Embryonic facial prominence (tissue), 1 donor: ENCODE data around the gene BCL7A.
A peak's percentile ranks its signal among the peaks of the same experiment; 100 is the strongest.

Source experiments
- DNase-seq: peaks from one replicate; pipeline ENCODE4 v3.0.0-alpha.2; 2016; ENCODE audit errors: extremely low spot score

BCL7A gene

DNA sequence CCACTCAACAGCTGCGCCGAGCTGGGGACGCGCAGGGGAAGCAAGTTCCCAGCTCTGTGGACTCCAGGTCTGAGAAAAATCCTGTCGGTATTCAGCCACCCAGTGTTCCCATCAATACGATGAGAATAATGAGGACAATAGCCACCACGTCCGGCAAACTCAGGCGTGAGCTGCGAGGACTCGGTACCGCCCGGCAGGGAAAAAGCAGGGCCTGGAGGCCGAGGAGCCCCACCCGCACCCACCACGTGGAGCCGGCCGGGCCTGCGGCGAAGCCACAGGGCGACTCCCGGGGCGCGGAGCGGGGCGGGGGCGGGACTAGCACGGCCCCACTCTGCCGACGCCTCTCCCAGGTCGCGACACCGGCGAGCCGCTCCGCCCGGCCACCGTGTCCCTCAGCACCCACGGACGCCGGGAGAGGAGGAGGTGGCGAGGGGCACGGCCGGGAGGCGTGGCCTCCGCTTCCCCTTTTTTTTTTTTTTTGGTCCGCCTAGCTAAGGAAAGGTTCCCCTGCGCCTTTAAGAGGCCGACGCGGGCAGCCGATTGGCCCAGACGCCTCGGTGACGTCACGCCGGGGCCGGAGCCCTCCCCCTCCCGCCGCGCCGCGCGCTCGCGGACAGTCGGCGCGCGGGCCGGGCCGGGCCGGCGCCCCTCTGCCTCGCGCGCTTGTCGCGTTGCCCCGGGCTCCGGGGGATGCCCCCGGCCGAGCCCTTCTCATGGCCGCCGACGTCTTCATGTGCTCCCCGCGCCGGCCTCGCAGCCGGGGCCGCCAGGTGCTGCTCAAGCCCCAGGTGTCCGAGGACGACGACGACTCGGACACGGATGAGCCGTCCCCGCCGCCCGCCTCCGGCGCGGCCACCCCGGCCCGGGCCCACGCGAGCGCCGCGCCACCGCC is 56.7 kb downstream of the BCL7A start, which contains the start of gene MLXIP:
Gene MLXIP, plus strand, starts transcription at position 616 of the 892 bp plus-strand sequence. Its CDS starts 98 bp downstream, at position 714.
- peak; percentile 83 for DNase-seq

- DNase-seq, result no peak
Measured at GRCh38 chr12:122079033-122079531, 57.4 kb downstream of the BCL7A start.

- DNase-seq, result no peak
Measured at GRCh38 chr12:122079532-122080081, 57.9 kb downstream of the BCL7A start.

DNA sequence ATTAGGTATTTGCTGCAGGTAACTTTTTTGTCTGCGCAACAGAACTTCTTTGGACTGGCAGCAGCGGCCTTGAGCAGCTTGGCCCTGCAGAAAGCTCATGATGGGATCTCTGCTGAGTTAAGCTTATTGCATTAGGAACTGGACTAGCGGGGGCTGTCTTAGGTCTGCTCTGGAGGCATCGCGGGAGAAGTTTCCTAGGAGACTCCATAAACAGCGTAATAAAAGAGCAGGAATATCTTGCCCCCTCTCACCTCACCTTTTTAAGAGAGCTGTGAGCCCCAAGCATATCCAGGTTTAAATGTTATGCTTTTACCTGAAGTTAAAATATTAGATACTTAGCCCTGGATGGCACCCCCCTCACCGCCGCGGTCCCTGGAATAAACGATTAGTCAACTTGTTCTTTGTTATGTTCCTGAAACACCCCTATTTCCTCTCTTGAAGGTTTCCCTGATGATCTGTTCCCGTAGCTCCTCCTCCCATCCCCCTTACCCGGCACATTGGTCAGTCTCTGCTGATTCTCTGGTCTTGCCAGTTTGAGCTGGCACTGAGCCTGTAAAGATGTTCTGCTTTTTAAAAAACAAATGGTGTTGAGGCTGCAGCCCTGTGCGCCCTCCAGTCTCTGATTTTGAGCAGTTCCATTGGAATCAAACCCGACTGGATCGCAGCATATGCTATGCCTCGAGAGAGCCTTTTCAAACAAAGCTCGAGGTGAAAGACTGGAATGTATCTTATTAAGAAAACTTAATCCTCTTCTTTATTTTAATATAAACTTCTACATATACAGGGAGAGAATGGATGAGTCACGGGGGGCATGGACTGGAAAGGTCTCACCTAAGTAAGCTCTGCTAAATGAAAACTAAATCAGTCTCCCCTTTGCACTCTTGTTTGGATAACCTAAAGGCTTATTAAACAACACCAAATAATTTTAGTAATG is 58.7 kb downstream of the BCL7A start:
- DNase-seq, result no peak

- DNase-seq, result no peak
Measured at GRCh38 chr12:122081083-122081696, 59.5 kb downstream of the BCL7A start.

DNA sequence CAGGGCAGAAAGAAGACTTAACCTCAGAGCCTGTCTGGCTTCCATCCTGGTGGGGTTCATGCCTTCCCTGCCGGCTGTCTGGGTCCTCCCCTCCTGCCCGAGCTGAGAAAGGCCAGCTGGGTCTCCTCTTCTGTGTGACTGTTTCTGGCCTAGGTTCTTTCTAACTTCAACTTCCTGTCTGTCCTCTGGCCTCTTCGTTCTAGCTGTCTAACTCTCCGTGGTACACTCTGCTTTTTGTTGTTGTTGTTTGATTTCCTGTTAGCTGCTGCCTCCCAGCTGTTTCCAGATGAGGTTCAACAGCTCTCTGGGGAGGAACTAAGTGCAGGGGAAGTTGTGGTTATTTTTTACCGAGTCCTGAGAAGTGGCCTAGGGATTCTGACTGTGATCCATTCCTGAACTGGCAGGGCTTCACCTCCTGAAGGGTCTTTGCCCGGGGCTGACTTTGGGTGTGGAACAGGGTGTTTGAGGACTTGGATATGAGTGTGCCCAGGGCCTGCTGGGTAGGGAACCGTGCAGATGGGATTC is 60.1 kb downstream of the BCL7A start:
- no peak for DNase-seq

GRCh38 chr12:122082621-122083356 is 61.1 kb downstream of the BCL7A start:
- DNase-seq, result no peak

GRCh38 chr12:122084857-122085405 is 63.2 kb downstream of the BCL7A start:
- DNase-seq, result no peak

DNA sequence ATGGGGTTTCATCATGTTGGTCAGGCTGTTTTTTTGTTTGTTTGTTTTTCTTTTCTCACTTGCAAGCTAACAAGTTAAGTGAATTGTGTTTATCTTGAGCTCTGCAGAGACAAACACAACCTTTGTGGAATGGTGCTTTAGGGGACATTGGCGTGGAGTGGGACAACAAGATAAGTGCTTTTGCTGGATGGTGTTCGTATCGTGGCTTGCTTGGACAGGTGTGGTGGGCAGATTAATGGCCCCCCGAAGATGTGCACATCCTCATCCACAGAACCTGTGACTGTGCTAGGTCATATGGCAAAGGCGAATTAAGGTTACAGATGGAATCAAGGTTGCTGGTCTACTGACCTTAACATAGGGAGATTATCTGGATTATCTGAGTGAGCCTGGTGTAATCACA is 63.9 kb downstream of the BCL7A start:
- no peak for DNase-seq

GRCh38 chr12:122086116-122086515 is 64.4 kb downstream of the BCL7A start:
- DNase-seq, result no peak

DNA sequence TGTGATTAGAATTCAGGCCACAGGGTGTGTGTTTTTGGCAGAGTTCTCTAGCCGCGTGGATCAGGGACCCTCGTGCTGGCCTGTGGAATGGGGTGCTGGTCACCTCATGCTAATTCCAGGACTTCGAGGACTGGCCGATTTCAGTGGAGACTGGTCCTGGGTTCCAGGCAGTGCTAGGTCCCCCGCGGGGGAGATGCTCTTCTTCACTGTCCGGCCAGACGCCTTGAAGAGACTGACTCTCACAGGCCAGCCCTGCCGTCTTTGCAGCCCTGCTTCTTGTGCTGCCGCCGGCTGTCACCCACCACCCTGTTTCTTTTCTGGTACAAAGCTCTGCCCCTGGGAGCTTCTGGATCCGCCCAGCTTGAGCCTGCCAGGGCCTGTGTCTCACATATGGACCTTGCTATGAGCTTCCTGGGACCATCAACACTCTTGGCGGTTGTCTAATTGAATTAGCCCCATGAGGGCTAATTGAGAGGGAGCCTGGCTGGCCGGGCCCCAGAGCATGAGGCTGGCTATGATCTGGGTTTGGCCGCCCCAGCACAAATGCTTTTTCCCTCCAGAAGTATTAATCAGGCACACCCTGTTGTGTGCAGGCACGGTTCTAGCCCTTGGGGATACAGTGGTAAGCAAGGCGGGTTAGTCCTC is 65.1 kb downstream of the BCL7A start:
- no peak for DNase-seq

- DNase-seq, result no peak
Measured at GRCh38 chr12:122087431-122088178, 65.9 kb downstream of the BCL7A start.

GRCh38 chr12:122088179-122088810 is 66.6 kb downstream of the BCL7A start:
- no peak for DNase-seq

DNA sequence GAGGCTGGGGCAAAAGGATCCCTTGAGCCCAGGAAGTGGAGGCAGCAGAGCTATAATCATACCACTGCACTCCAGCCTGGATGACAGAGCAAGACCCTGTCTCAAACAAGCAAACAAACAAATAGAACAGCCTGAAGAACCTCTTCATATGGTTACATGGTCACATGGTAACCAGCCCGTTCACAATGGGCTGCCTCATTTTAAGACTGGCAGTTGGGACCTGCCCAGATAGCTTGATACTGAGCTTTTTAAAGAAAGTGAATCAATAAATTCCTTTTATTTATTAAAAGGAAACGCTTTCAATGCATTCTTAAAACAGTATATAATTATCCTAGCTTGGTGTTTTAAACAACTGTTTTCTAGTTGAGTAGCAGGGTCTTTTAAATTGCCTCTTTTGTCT is 67.4 kb downstream of the BCL7A start:
- no peak for DNase-seq

DNA sequence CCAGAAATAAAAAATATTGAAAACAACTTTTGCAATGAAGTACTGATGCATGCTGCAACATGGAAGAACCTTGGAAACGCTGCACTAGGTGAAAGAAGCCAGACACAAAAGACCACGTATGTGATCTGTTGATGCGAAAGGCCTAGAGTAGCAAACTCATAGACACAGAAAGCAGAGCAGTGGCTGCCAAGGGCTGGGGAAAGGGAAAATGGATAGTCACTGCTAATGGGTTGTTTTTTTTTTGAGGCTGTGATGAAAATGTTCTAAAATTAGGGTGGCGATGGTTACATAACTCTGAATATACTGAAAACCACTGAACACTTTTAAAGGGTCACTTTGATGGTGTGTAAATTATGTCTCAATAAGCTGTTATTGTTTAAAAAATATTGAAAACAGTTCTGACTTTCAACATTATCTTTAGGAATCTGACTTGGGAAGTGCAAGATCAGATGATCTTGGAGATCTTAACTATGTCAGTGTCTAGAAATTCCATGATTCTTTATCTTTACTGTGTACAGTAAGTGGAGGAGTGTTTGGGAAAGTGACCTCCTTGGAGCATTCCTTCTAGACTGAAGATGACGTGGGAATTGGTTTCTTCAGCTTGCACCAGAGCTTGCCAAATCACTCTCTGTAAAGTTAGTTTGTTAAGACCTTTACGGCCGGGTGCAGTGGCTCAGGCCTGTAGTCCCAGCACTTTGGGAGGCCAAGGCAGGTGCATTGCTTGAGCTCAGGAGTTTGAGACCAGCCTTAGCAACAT is 69.3 kb downstream of the BCL7A start:
- no peak for DNase-seq

DNA sequence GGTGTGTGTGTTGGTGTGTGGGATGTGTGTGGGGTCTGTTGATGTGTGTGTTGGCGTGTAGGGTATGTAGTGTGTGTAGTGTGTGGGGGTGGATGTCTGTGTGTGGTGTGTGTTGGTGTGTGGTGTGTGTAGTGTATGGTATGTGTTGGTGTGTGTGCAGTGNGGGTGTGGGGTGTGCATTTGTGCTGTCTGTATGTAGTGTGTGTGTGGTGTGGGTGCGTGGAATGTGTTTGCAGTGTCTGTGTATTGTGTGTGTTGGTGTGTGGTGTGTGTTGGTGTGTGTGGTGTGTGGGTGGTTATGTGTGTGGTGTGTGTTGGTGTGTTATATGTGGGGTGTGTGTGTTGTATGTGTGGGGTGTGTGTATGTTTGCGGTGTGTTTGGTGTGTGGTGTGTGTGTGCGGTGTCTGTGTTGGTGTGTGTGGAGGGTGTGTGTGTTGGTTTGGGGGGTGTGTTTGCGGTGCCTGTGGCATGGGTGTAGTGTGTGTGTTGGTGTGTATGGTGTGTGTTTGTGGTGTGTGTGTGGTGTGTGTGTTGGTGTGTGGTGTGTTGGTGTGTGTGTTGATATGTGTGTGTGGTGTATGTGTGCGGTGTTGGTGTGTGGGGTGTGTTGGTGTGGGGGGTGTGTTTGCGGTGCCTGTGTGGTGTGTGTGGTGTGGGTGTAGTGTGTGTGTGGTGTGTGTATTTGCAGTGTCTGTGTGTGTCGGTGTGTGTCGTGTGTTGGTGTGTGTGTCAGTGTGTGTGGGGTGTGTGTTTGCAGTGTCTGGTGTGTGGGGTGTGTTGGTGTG is 71.6 kb downstream of the BCL7A start:
- DNase-seq, result no peak

GRCh38 chr12:122094137-122094734 is 72.6 kb downstream of the BCL7A start:
- DNase-seq, result no peak
